ENCODE measurements around the gene PTK7.

DNA sequence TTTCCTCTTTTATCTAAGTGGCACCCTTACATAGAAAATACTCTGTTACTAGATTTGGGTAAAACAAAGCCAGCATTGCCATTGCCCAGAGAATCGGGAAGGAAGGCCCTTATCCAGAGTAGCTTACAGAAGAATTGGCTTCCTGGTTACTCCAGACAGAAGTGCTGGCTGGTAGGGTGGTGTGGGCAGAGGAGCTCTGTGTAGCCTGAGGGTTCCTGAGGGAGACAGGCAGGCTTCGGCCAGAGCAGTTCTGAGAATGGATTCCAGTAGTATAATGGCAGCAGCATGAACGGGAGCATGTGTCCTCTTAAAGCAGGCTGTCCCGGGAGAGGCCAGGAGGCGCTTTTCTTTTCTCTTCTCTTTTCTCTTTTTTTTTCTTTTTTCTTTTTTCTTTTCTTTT lies 117.8 kb downstream of the PTK7 start:
- TF ChIP-seq, protein P1, sequence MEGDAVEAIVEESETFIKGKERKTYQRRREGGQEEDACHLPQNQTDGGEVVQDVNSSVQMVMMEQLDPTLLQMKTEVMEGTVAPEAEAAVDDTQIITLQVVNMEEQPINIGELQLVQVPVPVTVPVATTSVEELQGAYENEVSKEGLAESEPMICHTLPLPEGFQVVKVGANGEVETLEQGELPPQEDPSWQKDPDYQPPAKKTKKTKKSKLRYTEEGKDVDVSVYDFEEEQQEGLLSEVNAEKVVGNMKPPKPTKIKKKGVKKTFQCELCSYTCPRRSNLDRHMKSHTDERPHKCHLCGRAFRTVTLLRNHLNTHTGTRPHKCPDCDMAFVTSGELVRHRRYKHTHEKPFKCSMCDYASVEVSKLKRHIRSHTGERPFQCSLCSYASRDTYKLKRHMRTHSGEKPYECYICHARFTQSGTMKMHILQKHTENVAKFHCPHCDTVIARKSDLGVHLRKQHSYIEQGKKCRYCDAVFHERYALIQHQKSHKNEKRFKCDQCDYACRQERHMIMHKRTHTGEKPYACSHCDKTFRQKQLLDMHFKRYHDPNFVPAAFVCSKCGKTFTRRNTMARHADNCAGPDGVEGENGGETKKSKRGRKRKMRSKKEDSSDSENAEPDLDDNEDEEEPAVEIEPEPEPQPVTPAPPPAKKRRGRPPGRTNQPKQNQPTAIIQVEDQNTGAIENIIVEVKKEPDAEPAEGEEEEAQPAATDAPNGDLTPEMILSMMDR (IDR thresholded peaks at IDR 0.05) = no peak
- TF ChIP-seq EZH2 (IDR thresholded peaks at IDR 0.05) (no peak), EZH2phosphoT487 (IDR thresholded peaks at IDR 0.05) (no peak)

Data from neural progenitor cell (in vitro differentiated cells).